Activated gamma-delta T cell treated with Interleukin-2 at 50 U/mL for 16 hours (primary cell): Measurements from ENCODE around the gene ADORA2A.
A peak's percentile ranks its signal among the peaks of the same experiment; 100 is the strongest.

Experiments
- DNase-seq: peaks from one replicate; pipeline ENCODE4 v3.0.0-alpha.2; 2020

The ADORA2A gene

GRCh38 chr22:24433828-24434470 is 6.5 kb downstream of the ADORA2A start:
- no peak for DNase-seq

- DNase-seq, result peak; percentile 71
These were observed 7.3 kb downstream of the ADORA2A start for GRCh38 chr22:24434471-24435322.

GRCh38 chr22:24435323-24435645 is 7.9 kb downstream of the ADORA2A start:
- no peak for DNase-seq

- no peak for DNase-seq
These were observed 8.5 kb downstream of the ADORA2A start for GRCh38 chr22:24435861-24436371.

GRCh38 chr22:24436553-24436952 is 9.2 kb downstream of the ADORA2A start:
- no peak for DNase-seq

- no peak for DNase-seq
These were observed 9.7 kb downstream of the ADORA2A start for GRCh38 chr22:24437091-24437490.

- no peak for DNase-seq
These were observed 10.4 kb downstream of the ADORA2A start for GRCh38 chr22:24437741-24438328.

GRCh38 chr22:24440270-24440717 is 12.9 kb downstream of the ADORA2A start:
- DNase-seq, result no peak

GRCh38 chr22:24440718-24441405 is 13.5 kb downstream of the ADORA2A start:
- no peak for DNase-seq

- DNase-seq, result no peak
These were observed 14.3 kb downstream of the ADORA2A start for GRCh38 chr22:24441406-24442351.

GRCh38 chr22:24442352-24442744 is 14.9 kb downstream of the ADORA2A start:
- DNase-seq, result no peak

GRCh38 chr22:24443668-24444067 is 16.3 kb downstream of the ADORA2A start:
- DNase-seq, result no peak

GRCh38 chr22:24444251-24444650 is 16.9 kb downstream of the ADORA2A start:
- DNase-seq, result no peak

- no peak for DNase-seq
These were observed 17.5 kb downstream of the ADORA2A start for GRCh38 chr22:24444729-24445466.

GRCh38 chr22:24445481-24446259 is 18.3 kb downstream of the ADORA2A start:
- DNase-seq, result no peak

GRCh38 chr22:24446260-24446611 is 18.8 kb downstream of the ADORA2A start:
- DNase-seq, result no peak

GRCh38 chr22:24450610-24451009 is 23.2 kb downstream of the ADORA2A start:
- no peak for DNase-seq

- no peak for DNase-seq
These were observed 23.8 kb downstream of the ADORA2A start for GRCh38 chr22:24451162-24451561.

- DNase-seq, result no peak
These were observed 26.5 kb downstream of the ADORA2A start for GRCh38 chr22:24453853-24454252.

- DNase-seq, result no peak
These were observed 27.6 kb downstream of the ADORA2A start for GRCh38 chr22:24455039-24455438.
